ENCODE results near the gene RPS6KA1.

Gene RPS6KA1

GRCh38 chr1:26530895-26531598, 1.5 kb downstream of the RPS6KA1 start:
- H3K27ac ChIP-seq (ENCODE audit: insufficient read depth, low read depth, low read length, poor library complexity, severe bottlenecking), result peak overlapping the region; percentile 23
- no peaks in the 10 kb centered on the region for H3K36me3 ChIP-seq (ENCODE audit: control insufficient read depth, insufficient read depth, low read length)
- WGBS, 2 experiments, result 12 to 13% methylated on average over 9 of the region's 9 CpGs
- peaks cover 19% of the 10 kb centered on the region for H3K4me1 ChIP-seq (ENCODE audit: control insufficient read depth, insufficient read depth, low read length)
- H3K4me3 ChIP-seq (ENCODE audit: insufficient read depth, low read depth, low read length), result peak overlapping the region; percentile 74
- H3K27me3 ChIP-seq (ENCODE audit: control insufficient read depth, insufficient read depth, low read length, poor library complexity, severe bottlenecking), result peaks cover 8% of the 10 kb centered on the region
- no peaks in the 10 kb centered on the region for H3K9me3 ChIP-seq (ENCODE audit: control insufficient read depth, low read length)

DNA sequence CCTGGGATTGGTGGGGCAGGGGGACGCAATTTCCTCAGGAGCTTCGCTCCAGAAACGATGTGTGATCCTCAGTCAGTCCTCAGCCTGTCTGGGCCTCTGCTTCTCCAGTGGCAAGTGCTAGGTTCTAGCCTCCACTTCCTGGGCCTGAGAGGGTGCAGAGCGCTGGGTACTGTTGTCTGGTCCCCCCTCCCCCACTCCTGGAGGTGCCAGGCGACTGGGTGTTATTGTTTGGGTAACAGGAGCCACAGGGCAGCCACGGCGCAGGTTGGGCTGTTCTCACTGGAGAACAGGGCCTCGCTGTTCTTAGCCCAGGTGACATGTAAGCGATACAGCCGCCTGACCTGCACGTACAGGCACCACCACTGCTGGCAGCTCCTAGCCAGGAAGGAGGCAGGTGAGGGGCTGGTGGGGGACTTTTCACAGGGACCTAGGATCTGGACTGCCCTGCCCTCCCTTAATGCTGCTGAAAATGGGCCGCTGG, 2.1 kb downstream of the RPS6KA1 start:
- 72 to 73% methylated on average over 12 of the region's 12 CpGs for WGBS, 2 experiments
- Histone ChIP-seq H3K27me3 (ENCODE audit: control insufficient read depth, insufficient read depth, low read length, poor library complexity, severe bottlenecking) (peaks cover 8% of the 10 kb centered on the region), H3K9me3 (ENCODE audit: control insufficient read depth, low read length) (no peaks in the 10 kb centered on the region), H3K27ac (ENCODE audit: insufficient read depth, low read depth, low read length, poor library complexity, severe bottlenecking) (peak overlapping the region; percentile 23), H3K4me3 (ENCODE audit: insufficient read depth, low read depth, low read length) (peak overlapping the region; percentile 18), H3K36me3 (ENCODE audit: control insufficient read depth, insufficient read depth, low read length) (no peaks in the 10 kb centered on the region), H3K4me1 (ENCODE audit: control insufficient read depth, insufficient read depth, low read length) (peaks cover 19% of the 10 kb centered on the region)

GRCh38 chr1:26533951-26534509, 4.5 kb downstream of the RPS6KA1 start:
- Histone ChIP-seq H3K4me1 (ENCODE audit: control insufficient read depth, insufficient read depth, low read length) (peaks cover 19% of the 10 kb centered on the region), H3K4me3 (ENCODE audit: insufficient read depth, low read depth, low read length) (no peak overlapping the region), H3K27ac (ENCODE audit: insufficient read depth, low read depth, low read length, poor library complexity, severe bottlenecking) (no peak overlapping the region), H3K36me3 (ENCODE audit: control insufficient read depth, insufficient read depth, low read length) (no peaks in the 10 kb centered on the region), H3K9me3 (ENCODE audit: control insufficient read depth, low read length) (no peaks in the 10 kb centered on the region), H3K27me3 (ENCODE audit: control insufficient read depth, insufficient read depth, low read length, poor library complexity, severe bottlenecking) (peaks cover 8% of the 10 kb centered on the region)
- 89 to 91% methylated on average over 5 of the region's 5 CpGs for WGBS, 2 experiments

GRCh38 chr1:26535201-26535600, 5.6 kb downstream of the RPS6KA1 start:
- H3K9me3 ChIP-seq (ENCODE audit: control insufficient read depth, low read length), result no peaks in the 10 kb centered on the region
- H3K4me3 ChIP-seq (ENCODE audit: insufficient read depth, low read depth, low read length), result no peak overlapping the region
- no peaks in the 10 kb centered on the region for H3K36me3 ChIP-seq (ENCODE audit: control insufficient read depth, insufficient read depth, low read length)
- no peak overlapping the region for H3K27ac ChIP-seq (ENCODE audit: insufficient read depth, low read depth, low read length, poor library complexity, severe bottlenecking)
- peaks cover 6% of the 10 kb centered on the region for H3K27me3 ChIP-seq (ENCODE audit: control insufficient read depth, insufficient read depth, low read length, poor library complexity, severe bottlenecking)
- 100% methylated on average over 1 of the region's 1 CpG for WGBS, 2 experiments
- peaks cover 18% of the 10 kb centered on the region for H3K4me1 ChIP-seq (ENCODE audit: control insufficient read depth, insufficient read depth, low read length)

GRCh38 chr1:26536081-26536480, 6.5 kb downstream of the RPS6KA1 start:
- no peak overlapping the region for H3K4me3 ChIP-seq (ENCODE audit: insufficient read depth, low read depth, low read length)
- H3K4me1 ChIP-seq (ENCODE audit: control insufficient read depth, insufficient read depth, low read length), result peaks cover 9% of the 10 kb centered on the region
- 91 to 94% methylated on average over 5 of the region's 5 CpGs for WGBS, 2 experiments
- H3K27me3 ChIP-seq (ENCODE audit: control insufficient read depth, insufficient read depth, low read length, poor library complexity, severe bottlenecking), result no peaks in the 10 kb centered on the region
- H3K36me3 ChIP-seq (ENCODE audit: control insufficient read depth, insufficient read depth, low read length), result no peaks in the 10 kb centered on the region
- no peak overlapping the region for H3K27ac ChIP-seq (ENCODE audit: insufficient read depth, low read depth, low read length, poor library complexity, severe bottlenecking)
- H3K9me3 ChIP-seq (ENCODE audit: control insufficient read depth, low read length), result no peaks in the 10 kb centered on the region

GRCh38 chr1:26536521-26536920, 7.0 kb downstream of the RPS6KA1 start:
- Histone ChIP-seq H3K4me3 (ENCODE audit: insufficient read depth, low read depth, low read length) (no peak overlapping the region), H3K27me3 (ENCODE audit: control insufficient read depth, insufficient read depth, low read length, poor library complexity, severe bottlenecking) (no peaks in the 10 kb centered on the region), H3K9me3 (ENCODE audit: control insufficient read depth, low read length) (no peaks in the 10 kb centered on the region), H3K4me1 (ENCODE audit: control insufficient read depth, insufficient read depth, low read length) (peaks cover 7% of the 10 kb centered on the region), H3K36me3 (ENCODE audit: control insufficient read depth, insufficient read depth, low read length) (no peaks in the 10 kb centered on the region), H3K27ac (ENCODE audit: insufficient read depth, low read depth, low read length, poor library complexity, severe bottlenecking) (no peak overlapping the region)
- WGBS, 2 experiments, result 95% methylated on average over 2 of the region's 2 CpGs

DNA sequence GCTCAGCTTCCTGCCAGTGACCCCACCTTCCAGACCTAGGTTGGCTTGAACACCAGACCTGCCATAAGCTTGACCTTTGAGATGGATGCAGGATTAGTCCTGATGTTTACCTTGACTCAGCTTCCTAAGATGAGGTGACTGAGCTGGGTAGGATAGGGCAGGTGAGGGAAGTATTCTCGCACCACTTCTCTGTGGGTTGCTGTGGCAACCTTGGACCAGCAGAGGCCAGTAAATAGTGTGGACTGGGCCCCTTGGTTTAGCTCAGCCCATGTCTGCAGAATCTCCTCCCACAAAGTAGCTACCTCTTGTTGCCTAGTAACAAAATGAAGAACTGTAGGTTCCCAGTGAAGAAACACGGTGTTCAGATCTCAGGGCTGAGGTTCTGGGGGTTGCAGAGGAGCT, 8.4 kb downstream of the RPS6KA1 start:
- no peak overlapping the region for H3K27ac ChIP-seq (ENCODE audit: insufficient read depth, low read depth, low read length, poor library complexity, severe bottlenecking)
- H3K4me3 ChIP-seq (ENCODE audit: insufficient read depth, low read depth, low read length), result no peak overlapping the region
- no peaks in the 10 kb centered on the region for H3K27me3 ChIP-seq (ENCODE audit: control insufficient read depth, insufficient read depth, low read length, poor library complexity, severe bottlenecking)
- no peaks in the 10 kb centered on the region for H3K9me3 ChIP-seq (ENCODE audit: control insufficient read depth, low read length)
- H3K36me3 ChIP-seq (ENCODE audit: control insufficient read depth, insufficient read depth, low read length), result no peaks in the 10 kb centered on the region
- peaks cover 13% of the 10 kb centered on the region for H3K4me1 ChIP-seq (ENCODE audit: control insufficient read depth, insufficient read depth, low read length)
- WGBS, 2 experiments, result 85 to 90% methylated on average over 2 of the region's 2 CpGs

- Histone ChIP-seq H3K27ac (ENCODE audit: insufficient read depth, low read depth, low read length, poor library complexity, severe bottlenecking) (no peak overlapping the region), H3K4me1 (ENCODE audit: control insufficient read depth, insufficient read depth, low read length) (peaks cover 13% of the 10 kb centered on the region), H3K4me3 (ENCODE audit: insufficient read depth, low read depth, low read length) (no peak overlapping the region), H3K27me3 (ENCODE audit: control insufficient read depth, insufficient read depth, low read length, poor library complexity, severe bottlenecking) (no peaks in the 10 kb centered on the region), H3K36me3 (ENCODE audit: control insufficient read depth, insufficient read depth, low read length) (no peaks in the 10 kb centered on the region), H3K9me3 (ENCODE audit: control insufficient read depth, low read length) (no peaks in the 10 kb centered on the region)
- 86% methylated on average over 14 of the region's 14 CpGs for WGBS, 2 experiments
These were observed 9.2 kb downstream of the RPS6KA1 start for GRCh38 chr1:26538480-26539412.

GRCh38 chr1:26539722-26540121, 10.2 kb downstream of the RPS6KA1 start:
- no peaks in the 10 kb centered on the region for H3K36me3 ChIP-seq (ENCODE audit: control insufficient read depth, insufficient read depth, low read length)
- H3K27ac ChIP-seq (ENCODE audit: insufficient read depth, low read depth, low read length, poor library complexity, severe bottlenecking), result no peak overlapping the region
- no peaks in the 10 kb centered on the region for H3K27me3 ChIP-seq (ENCODE audit: control insufficient read depth, insufficient read depth, low read length, poor library complexity, severe bottlenecking)
- H3K4me3 ChIP-seq (ENCODE audit: insufficient read depth, low read depth, low read length), result no peak overlapping the region
- 79 to 82% methylated on average over 6 of the region's 6 CpGs for WGBS, 2 experiments
- H3K9me3 ChIP-seq (ENCODE audit: control insufficient read depth, low read length), result no peaks in the 10 kb centered on the region
- peaks cover 13% of the 10 kb centered on the region for H3K4me1 ChIP-seq (ENCODE audit: control insufficient read depth, insufficient read depth, low read length)

GRCh38 chr1:26540351-26540750, 10.8 kb downstream of the RPS6KA1 start:
- 92 to 94% methylated on average over 3 of the region's 3 CpGs for WGBS, 2 experiments
- Histone ChIP-seq H3K4me3 (ENCODE audit: insufficient read depth, low read depth, low read length) (no peak overlapping the region), H3K9me3 (ENCODE audit: control insufficient read depth, low read length) (no peaks in the 10 kb centered on the region), H3K36me3 (ENCODE audit: control insufficient read depth, insufficient read depth, low read length) (no peaks in the 10 kb centered on the region), H3K27me3 (ENCODE audit: control insufficient read depth, insufficient read depth, low read length, poor library complexity, severe bottlenecking) (no peaks in the 10 kb centered on the region), H3K4me1 (ENCODE audit: control insufficient read depth, insufficient read depth, low read length) (peaks cover 13% of the 10 kb centered on the region), H3K27ac (ENCODE audit: insufficient read depth, low read depth, low read length, poor library complexity, severe bottlenecking) (no peak overlapping the region)

Measured in ectodermal cell (in vitro differentiated cells).